ENCODE data around the gene PNPO.

PNPO gene

DNA sequence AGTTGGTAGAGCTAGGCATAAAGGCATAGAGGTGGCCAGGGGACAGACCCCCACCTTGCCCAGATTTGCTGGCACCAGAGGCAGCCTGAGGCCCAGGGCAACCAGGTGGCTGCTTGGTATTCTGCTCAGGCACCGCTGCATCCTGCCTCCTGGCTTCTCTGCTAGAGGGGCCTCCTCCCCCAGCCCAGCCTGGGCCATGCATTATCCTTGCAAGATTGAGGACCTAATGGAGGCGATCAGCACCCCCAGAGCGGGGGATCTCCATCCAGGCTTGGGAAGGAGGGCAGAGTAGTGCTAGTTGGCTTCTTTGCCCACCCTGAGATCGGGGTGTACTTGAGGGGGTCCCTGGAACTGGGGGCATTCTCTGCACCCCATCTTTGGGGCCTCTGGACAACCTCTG lies 53.4 kb downstream of the PNPO start:
- in situ Hi-C loops (cut with HindIII; ENCODE audit: low sequenced_read_pairs): no loop called here

DNA sequence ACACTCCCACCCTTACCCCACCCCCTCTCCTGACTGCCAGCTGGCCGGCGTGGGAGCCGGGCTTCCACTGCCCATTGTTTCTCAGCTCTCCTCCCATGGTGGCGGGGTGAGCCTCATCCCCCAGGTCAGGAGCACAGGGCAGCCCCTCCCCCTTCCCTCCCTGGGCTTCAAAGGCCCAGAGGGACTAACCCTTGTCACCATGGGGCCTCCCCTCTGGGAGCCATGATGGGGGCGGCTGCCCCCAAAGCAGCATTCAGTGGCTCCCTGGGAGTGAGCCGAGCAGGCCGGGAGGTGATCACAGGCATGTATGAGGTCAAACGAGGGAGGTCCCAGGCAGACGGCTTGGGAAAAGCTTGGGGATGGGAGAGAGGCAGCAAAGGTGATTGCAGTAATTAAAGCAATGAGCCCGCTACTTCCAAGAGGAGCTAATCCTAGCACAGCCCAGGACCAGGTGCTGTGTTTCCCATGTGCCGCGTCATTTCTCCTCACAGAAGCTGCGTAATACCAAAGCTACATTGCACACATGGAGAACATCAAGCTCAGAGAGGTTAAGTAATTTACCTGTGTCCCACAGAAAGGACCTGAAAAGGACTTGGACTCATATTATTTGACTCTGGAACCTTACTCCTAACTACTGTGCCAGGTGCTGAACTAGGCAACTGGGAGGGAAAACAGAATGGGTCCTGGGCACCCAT lies 54.0 kb downstream of the PNPO start:
- in situ Hi-C loops (cut with HindIII; ENCODE audit: low sequenced_read_pairs): no loop called here

DNA sequence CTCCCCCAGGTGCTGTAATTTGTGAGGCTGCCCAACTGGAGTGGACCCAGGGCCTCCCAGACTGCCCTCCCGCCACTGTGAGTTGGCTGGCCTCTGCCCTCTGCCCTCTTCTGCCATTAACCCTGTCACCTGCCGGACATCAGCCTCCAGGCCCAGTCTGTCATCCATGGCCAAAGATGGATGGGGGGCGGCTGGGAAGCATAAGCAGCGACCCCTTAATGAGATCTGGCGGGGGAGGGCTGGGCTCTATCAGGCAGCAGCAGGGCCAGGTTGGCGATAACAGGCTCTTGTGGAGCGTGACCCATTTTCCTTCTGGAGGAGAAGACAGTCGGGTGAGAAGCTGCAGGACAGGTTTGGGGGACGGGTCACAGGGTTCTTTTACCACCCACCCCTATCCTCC lies 54.8 kb downstream of the PNPO start:
- in situ Hi-C loops (cut with HindIII; ENCODE audit: low sequenced_read_pairs): no loop called here

DNA sequence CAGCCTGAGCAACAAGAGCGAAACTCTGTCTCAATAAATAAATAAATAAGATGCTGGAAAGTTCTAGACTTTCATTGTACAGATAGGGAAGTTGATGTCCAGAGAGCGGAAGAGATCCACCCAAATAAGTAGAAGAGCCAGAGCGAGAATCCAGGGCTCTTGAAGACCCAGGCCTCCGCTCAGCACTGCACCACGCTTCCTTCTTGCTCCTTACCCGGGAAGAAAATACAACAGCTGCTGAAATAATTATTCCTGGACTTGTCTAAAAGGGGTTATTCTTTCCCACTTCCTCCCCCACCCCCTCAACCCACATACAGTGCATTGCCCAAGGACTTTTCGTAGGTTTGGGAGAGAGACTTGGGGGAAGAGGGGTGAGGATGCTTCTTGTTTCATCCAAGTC lies 56.2 kb downstream of the PNPO start:
- in situ Hi-C loops (cut with HindIII; ENCODE audit: low sequenced_read_pairs): no loop called here

DNA sequence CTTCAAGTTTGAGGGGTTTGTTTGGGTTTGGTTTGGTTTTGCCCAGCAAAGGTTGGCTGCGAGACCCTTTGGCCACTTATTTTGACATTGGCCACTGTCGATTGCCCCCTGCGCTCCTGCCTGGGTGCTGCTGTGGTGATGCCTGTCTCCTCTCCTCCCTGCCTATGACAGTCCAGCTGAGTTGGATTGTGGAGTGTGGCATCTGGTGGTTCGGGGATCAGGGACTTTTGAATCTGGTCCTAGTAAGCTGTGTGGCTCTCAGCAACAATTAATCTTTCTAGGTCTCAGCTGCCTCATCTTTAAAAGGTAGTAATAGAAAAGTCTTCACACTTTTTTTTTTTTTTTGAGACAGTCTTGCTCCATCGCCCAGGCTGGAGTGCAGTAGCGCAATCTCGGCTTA lies 56.7 kb downstream of the PNPO start:
- in situ Hi-C loops (cut with HindIII; ENCODE audit: low sequenced_read_pairs): no loop called here
